ENCODE measurements around the gene ANKRD35. TPM values are rescaled to one million over a fixed set of nuclear protein-coding genes. Genes with fewer than 3 reads are reported as not detected.
A peak's percentile ranks its signal among the peaks of the same experiment; 100 is the strongest.
"Not testable (repeated sequence)": the region's sequence is repeated elsewhere in the genome, so short reads cannot be mapped to it uniquely, and the experiment has no call there.

ANKRD35 gene
- total and polyA plus RNA-seq, 2 experiments from 2014 or later, result 3.6 to 5.6 TPM

GRCh38 chr1:145932522-145933009 lies 46.9 kb upstream of the ANKRD35 start:
- Histone ChIP-seq H3K27ac (ENCODE audit: low read depth) (peak overlapping the region; percentile 42; the same call in 1 of the 2 replicates), H3K4me1 (ENCODE audit: insufficient read depth) (peaks cover 28% of the 10 kb centered on the region), H2AFZ (peak overlapping the region; percentile 20; the same call in 1 of the 2 replicates), H3K4me2 (peak overlapping the region; percentile 17)
- H3K27me3 Mint-ChIP-seq (ENCODE audit: insufficient read depth, low read depth, poor library complexity); H4K20me1 ChIP-seq (replicated peaks; ENCODE audit: insufficient read depth); ATAC-seq; H3K36me3 Mint-ChIP-seq (ENCODE audit: low read depth); H3K9me2 ChIP-seq (ENCODE audit: insufficient read depth); H3K36me3 ChIP-seq (ENCODE audit: insufficient read depth); H3F3A ChIP-seq (replicated peaks; ENCODE audit: low read depth); H3K9me3 Mint-ChIP-seq; H3K4me3 ChIP-seq; H3K27me3 ChIP-seq (ENCODE audit: insufficient read depth); H3K79me2 ChIP-seq (replicated peaks; ENCODE audit: insufficient read depth): not testable (repeated sequence)
- peak; percentile 33; the same call in 1 of the 2 replicates for TF ChIP-seq CREB1 (CRISPR knock-in tag; IDR thresholded peaks at IDR 0.05; ENCODE audit: low read depth)
- DNase-seq (ENCODE audit: low spot score), result peak; percentile 21
- Mint-ChIP-seq H3K4me3 (0 out of 3 replicates have a peak overlapping the region, but pooled peaks have one; percentile 23), H3K4me1 (peaks cover 25% of the 10 kb centered on the region), H3K27ac (peak overlapping the region; percentile 72; the same call in 1 of the 2 replicates)

GRCh38 chr1:145927916-145928643 lies 42.4 kb upstream of the ANKRD35 start:
- Histone ChIP-seq H3K36me3 (ENCODE audit: insufficient read depth) (peaks cover 13% of the 10 kb centered on the region), H3K4me1 (ENCODE audit: insufficient read depth) (peaks cover 18% of the 10 kb centered on the region), H3K9me2 (ENCODE audit: insufficient read depth) (no peaks in the 10 kb centered on the region), H3F3A (replicated peaks; ENCODE audit: low read depth) (peaks cover 12% of the 10 kb centered on the region; the same call in 1 of the 2 replicates), H3K4me2 (peak overlapping the region; percentile 79), H4K20me1 (replicated peaks; ENCODE audit: insufficient read depth) (no peaks in the 10 kb centered on the region), H3K27me3 (ENCODE audit: insufficient read depth) (no peaks in the 10 kb centered on the region), H3K79me2 (replicated peaks; ENCODE audit: insufficient read depth) (peaks cover 12% of the 10 kb centered on the region), H2AFZ (no peak overlapping the region), H3K27ac (ENCODE audit: low read depth) (peak overlapping the region; percentile 90), H3K4me3 (peak overlapping the region; percentile 63)
- Mint-ChIP-seq H3K36me3 (ENCODE audit: low read depth) (peaks cover 7% of the 10 kb centered on the region), H3K27me3 (ENCODE audit: insufficient read depth, low read depth, poor library complexity) (peaks cover 4% of the 10 kb centered on the region), H3K27ac (peak overlapping the region; percentile 86), H3K4me3 (no peak overlapping the region; the same call in 1 of the 3 replicates), H3K9me3 (no peaks in the 10 kb centered on the region), H3K4me1 (peaks cover 23% of the 10 kb centered on the region)
- TF ChIP-seq, protein P1, sequence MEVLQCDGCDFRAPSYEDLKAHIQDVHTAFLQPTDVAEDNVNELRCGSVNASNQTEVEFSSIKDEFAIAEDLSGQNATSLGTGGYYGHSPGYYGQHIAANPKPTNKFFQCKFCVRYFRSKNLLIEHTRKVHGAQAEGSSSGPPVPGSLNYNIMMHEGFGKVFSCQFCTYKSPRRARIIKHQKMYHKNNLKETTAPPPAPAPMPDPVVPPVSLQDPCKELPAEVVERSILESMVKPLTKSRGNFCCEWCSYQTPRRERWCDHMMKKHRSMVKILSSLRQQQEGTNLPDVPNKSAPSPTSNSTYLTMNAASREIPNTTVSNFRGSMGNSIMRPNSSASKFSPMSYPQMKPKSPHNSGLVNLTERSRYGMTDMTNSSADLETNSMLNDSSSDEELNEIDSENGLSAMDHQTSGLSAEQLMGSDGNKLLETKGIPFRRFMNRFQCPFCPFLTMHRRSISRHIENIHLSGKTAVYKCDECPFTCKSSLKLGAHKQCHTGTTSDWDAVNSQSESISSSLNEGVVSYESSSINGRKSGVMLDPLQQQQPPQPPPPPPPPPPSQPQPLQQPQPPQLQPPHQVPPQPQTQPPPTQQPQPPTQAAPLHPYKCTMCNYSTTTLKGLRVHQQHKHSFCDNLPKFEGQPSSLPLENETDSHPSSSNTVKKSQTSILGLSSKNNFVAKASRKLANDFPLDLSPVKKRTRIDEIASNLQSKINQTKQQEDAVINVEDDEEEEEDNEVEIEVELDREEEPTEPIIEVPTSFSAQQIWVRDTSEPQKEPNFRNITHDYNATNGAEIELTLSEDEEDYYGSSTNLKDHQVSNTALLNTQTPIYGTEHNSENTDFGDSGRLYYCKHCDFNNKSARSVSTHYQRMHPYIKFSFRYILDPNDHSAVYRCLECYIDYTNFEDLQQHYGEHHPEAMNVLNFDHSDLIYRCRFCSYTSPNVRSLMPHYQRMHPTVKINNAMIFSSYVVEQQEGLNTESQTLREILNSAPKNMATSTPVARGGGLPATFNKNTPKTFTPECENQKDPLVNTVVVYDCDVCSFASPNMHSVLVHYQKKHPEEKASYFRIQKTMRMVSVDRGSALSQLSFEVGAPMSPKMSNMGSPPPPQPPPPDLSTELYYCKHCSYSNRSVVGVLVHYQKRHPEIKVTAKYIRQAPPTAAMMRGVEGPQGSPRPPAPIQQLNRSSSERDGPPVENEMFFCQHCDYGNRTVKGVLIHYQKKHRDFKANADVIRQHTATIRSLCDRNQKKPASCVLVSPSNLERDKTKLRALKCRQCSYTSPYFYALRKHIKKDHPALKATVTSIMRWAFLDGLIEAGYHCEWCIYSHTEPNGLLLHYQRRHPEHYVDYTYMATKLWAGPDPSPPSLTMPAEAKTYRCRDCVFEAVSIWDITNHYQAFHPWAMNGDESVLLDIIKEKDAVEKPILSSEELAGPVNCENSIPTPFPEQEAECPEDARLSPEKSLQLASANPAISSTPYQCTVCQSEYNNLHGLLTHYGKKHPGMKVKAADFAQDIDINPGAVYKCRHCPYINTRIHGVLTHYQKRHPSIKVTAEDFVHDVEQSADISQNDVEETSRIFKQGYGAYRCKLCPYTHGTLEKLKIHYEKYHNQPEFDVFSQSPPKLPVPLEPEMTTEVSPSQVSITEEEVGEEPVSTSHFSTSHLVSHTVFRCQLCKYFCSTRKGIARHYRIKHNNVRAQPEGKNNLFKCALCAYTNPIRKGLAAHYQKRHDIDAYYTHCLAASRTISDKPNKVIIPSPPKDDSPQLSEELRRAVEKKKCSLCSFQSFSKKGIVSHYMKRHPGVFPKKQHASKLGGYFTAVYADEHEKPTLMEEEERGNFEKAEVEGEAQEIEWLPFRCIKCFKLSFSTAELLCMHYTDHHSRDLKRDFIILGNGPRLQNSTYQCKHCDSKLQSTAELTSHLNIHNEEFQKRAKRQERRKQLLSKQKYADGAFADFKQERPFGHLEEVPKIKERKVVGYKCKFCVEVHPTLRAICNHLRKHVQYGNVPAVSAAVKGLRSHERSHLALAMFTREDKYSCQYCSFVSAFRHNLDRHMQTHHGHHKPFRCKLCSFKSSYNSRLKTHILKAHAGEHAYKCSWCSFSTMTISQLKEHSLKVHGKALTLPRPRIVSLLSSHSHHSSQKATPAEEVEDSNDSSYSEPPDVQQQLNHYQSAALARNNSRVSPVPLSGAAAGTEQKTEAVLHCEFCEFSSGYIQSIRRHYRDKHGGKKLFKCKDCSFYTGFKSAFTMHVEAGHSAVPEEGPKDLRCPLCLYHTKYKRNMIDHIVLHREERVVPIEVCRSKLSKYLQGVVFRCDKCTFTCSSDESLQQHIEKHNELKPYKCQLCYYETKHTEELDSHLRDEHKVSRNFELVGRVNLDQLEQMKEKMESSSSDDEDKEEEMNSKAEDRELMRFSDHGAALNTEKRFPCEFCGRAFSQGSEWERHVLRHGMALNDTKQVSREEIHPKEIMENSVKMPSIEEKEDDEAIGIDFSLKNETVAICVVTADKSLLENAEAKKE (CRISPR knock-in tag; IDR thresholded peaks at IDR 0.05), result no peak
- TF ChIP-seq NANOG (IDR thresholded peaks at IDR 0.05; ENCODE audit: borderline replicate concordance), result no peak
- TF ChIP-seq ZNF331 (CRISPR knock-in tag; IDR thresholded peaks at IDR 0.05; ENCODE audit: low read depth), result no peak
- TF ChIP-seq POLR2AphosphoS5 (IDR thresholded peaks at IDR 0.05; ENCODE audit: low read depth), result no peak
- no peak for TF ChIP-seq ZNF114 (CRISPR knock-in tag; IDR thresholded peaks at IDR 0.05)
- no peak for TF ChIP-seq EZH2 (IDR thresholded peaks at IDR 0.05; ENCODE audit: low read depth, unreplicated experiment)
- no peak for TF ChIP-seq CREB1 (CRISPR knock-in tag; IDR thresholded peaks at IDR 0.05; ENCODE audit: low read depth)
- no peak for TF ChIP-seq JUNB (IDR thresholded peaks at IDR 0.05; ENCODE audit: unreplicated experiment)
- TF ChIP-seq, protein P2, sequence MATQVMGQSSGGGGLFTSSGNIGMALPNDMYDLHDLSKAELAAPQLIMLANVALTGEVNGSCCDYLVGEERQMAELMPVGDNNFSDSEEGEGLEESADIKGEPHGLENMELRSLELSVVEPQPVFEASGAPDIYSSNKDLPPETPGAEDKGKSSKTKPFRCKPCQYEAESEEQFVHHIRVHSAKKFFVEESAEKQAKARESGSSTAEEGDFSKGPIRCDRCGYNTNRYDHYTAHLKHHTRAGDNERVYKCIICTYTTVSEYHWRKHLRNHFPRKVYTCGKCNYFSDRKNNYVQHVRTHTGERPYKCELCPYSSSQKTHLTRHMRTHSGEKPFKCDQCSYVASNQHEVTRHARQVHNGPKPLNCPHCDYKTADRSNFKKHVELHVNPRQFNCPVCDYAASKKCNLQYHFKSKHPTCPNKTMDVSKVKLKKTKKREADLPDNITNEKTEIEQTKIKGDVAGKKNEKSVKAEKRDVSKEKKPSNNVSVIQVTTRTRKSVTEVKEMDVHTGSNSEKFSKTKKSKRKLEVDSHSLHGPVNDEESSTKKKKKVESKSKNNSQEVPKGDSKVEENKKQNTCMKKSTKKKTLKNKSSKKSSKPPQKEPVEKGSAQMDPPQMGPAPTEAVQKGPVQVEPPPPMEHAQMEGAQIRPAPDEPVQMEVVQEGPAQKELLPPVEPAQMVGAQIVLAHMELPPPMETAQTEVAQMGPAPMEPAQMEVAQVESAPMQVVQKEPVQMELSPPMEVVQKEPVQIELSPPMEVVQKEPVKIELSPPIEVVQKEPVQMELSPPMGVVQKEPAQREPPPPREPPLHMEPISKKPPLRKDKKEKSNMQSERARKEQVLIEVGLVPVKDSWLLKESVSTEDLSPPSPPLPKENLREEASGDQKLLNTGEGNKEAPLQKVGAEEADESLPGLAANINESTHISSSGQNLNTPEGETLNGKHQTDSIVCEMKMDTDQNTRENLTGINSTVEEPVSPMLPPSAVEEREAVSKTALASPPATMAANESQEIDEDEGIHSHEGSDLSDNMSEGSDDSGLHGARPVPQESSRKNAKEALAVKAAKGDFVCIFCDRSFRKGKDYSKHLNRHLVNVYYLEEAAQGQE (IDR thresholded peaks at IDR 0.05; ENCODE audit: unreplicated experiment), result no peak
- ATAC-seq (no peak), DNase-seq (ENCODE audit: low spot score) (no peak)
